GM12878 (cell line): ENCODE data around the gene PLEKHA7. TPM values are rescaled to one million over a fixed set of nuclear protein-coding genes. Genes with fewer than 3 reads are reported as not detected.

Experiments used
- ATAC-seq: fragments of 200-7000 bp; cut with Tn5 transposase; 3 replicates; pipeline ENCODE4 v1.9.1; 2020; ENCODE audit warnings: mild to moderate bottlenecking, moderate library complexity
- BruUV-seq: library from RNA; stranded (reverse); fragments of 400-500 nt; replicated peaks from 2 replicates; lab custom pipeline; 2021; lab: Mats Ljungman, UMichigan
- CTCF ChIA-PET: fragments of 300-600 bp; sonication (Branson Sonifier 250); formaldehyde crosslinking; extraction: SDS; loops from one replicate; lab custom pipeline; 2021; ENCODE audit warnings: inconsistent platforms; lab: Yijun Ruan, JAX
- POLR2A ChIA-PET: fragments of 350-600 bp; formaldehyde crosslinking; extraction: SDS; loops from one replicate; lab custom pipeline; 2021; ENCODE audit warnings: inconsistent platforms; lab: Charles Lee
- RAD21 ChIA-PET: fragments of 300-600 bp; sonication (Branson Sonifier 250); formaldehyde crosslinking; loops from one replicate; lab custom pipeline; 2023; ENCODE audit warnings: antibody characterized with exemption; ENCODE audit not compliant: unreplicated experiment; lab: Charles Lee
- SMC1A ChIA-PET: fragments of 300-600 bp; sonication (Branson Sonifier 250); formaldehyde crosslinking; loops from one replicate; lab custom pipeline; 2023; ENCODE audit not compliant: unreplicated experiment, uncharacterized antibody; lab: Charles Lee
- DNase-seq: peaks from one replicate; pipeline ENCODE4 v3.0.0-alpha.2; 2011; ENCODE audit warnings: low read depth, low spot score
- FAIRE-seq: peaks from 3 replicates; lab custom pipeline; 2011; peaks lifted over from hg19 to GRCh38; lab: Jason Lieb, UNC
- H2AFZ ChIP-seq: 2 replicates; pipeline ENCODE4 v1.6.0; 2011; ENCODE audit warnings: low read depth, low read length, control low read depth; ENCODE audit not compliant: control insufficient read depth
- H3K27ac ChIP-seq: 2 replicates; pipeline ENCODE4 v1.5.1; 2011; ENCODE audit warnings: control low read depth; ENCODE audit not compliant: control insufficient read depth, insufficient read depth
- H3K27me3 ChIP-seq, 2 experiments: replicated peaks in 1 of 2; 2 replicates each; pipeline versions ENCODE4 v1.6.0 to v1.6.1; 2011; ENCODE audit warnings: low read length in 1 of 2; ENCODE audit not compliant: control insufficient read depth in 2 of 2, insufficient read depth in 2 of 2
- H3K36me3 ChIP-seq, 2 experiments: 2 replicates each; pipeline ENCODE4 v1.5.1; 2011; ENCODE audit warnings: low read length in 1 of 2; ENCODE audit not compliant: control insufficient read depth in 2 of 2, insufficient read depth in 2 of 2
- H3K4me1 ChIP-seq: 2 replicates; pipeline ENCODE4 v1.6.1; 2011; ENCODE audit warnings: mild to moderate bottlenecking, low read length, moderate library complexity, mixed read lengths; ENCODE audit not compliant: control insufficient read depth, insufficient read depth
- H3K4me2 ChIP-seq: 2 replicates; pipeline ENCODE4 v1.6.0; 2011; ENCODE audit warnings: control low read depth; ENCODE audit not compliant: control insufficient read depth, insufficient read depth
- H3K4me3 ChIP-seq: fragments of 200-600 bp; sonication (generic); 2 replicates; pipeline ENCODE4 v1.5.1; 2016
- H3K79me2 ChIP-seq: 2 replicates; pipeline ENCODE4 v1.6.0; 2011; ENCODE audit warnings: low read length; ENCODE audit not compliant: control insufficient read depth, insufficient read depth
- H3K9ac ChIP-seq: 2 replicates; pipeline ENCODE4 v1.8.0; 2011; ENCODE audit warnings: low read length, control low read depth, mixed read lengths; ENCODE audit not compliant: control insufficient read depth, insufficient read depth
- H3K9me3 ChIP-seq: replicated peaks from 3 replicates; pipeline ENCODE4 v1.5.1; 2011; ENCODE audit warnings: mild to moderate bottlenecking, low read length; ENCODE audit not compliant: control insufficient read depth, insufficient read depth
- H4K20me1 ChIP-seq: 2 replicates; pipeline ENCODE4 v1.6.0; 2011; ENCODE audit not compliant: control insufficient read depth, insufficient read depth
- EP300 ChIP-seq, 2 experiments: fragments of 150-350 bp in 1 of 2; IDR thresholded peaks; 2 replicates each; pipeline ENCODE4 v1.6.1; 2011 to 2012; ENCODE audit warnings: low read depth in 2 of 2, low read length in 2 of 2, borderline replicate concordance in 1 of 2, improper control_type of control experiment in 1 of 2, inconsistent platforms in 1 of 2; ENCODE audit not compliant: control insufficient read depth in 1 of 2
- FOXM1 ChIP-seq: IDR thresholded peaks from 2 replicates; pipeline ENCODE4 v1.6.1; 2012; ENCODE audit warnings: low read depth, mild to moderate bottlenecking, inconsistent platforms, low read length, moderate library complexity
- HDAC6 ChIP-seq: fragments of 200-600 bp; sonication (generic); IDR thresholded peaks from one replicate; pipeline ENCODE4 v1.8.0; 2017; ENCODE audit warnings: antibody characterized with exemption; ENCODE audit not compliant: unreplicated experiment
- KDM1A ChIP-seq: fragments of 200-600 bp; sonication (generic); IDR thresholded peaks from 2 replicates; pipeline ENCODE4 v1.6.1; 2016; ENCODE audit warnings: borderline replicate concordance
- LARP7 ChIP-seq: fragments of 450-650 bp; IDR thresholded peaks from 2 replicates; pipeline ENCODE4 v1.6.1; 2017; ENCODE audit warnings: mild to moderate bottlenecking
- MYB ChIP-seq: fragments of 150-350 bp; IDR thresholded peaks from 2 replicates; pipeline ENCODE4 v1.6.1; 2014; ENCODE audit warnings: mild to moderate bottlenecking, low read depth, low read length, borderline replicate concordance
- NFXL1 ChIP-seq: fragments of 450-650 bp; IDR thresholded peaks from 2 replicates; pipeline ENCODE4 v1.6.1; 2017; ENCODE audit warnings: antibody characterized with exemption, mild to moderate bottlenecking, borderline replicate concordance
- POU2F2 ChIP-seq: IDR thresholded peaks from 3 replicates; pipeline ENCODE4 v1.6.1; 2011; ENCODE audit warnings: low read depth, mild to moderate bottlenecking, low read length, borderline replicate concordance
- RBBP5 ChIP-seq: fragments of 200-600 bp; sonication (generic); conservative IDR thresholded peaks from 2 replicates; pipeline ENCODE4 v1.6.1; 2016
- SRF ChIP-seq, 2 experiments: IDR thresholded peaks; 2 replicates each; pipeline ENCODE4 v1.6.1; 2011; ENCODE audit warnings: low read depth in 2 of 2, low read length in 2 of 2, mild to moderate bottlenecking in 1 of 2, moderate library complexity in 1 of 2
- STAT1 ChIP-seq: fragments of 450-650 bp; conservative IDR thresholded peaks from 2 replicates; pipeline ENCODE4 v1.6.1; 2014; ENCODE audit warnings: antibody characterized with exemption, mild to moderate bottlenecking
- ZNF217 ChIP-seq: fragments of 450-650 bp; IDR thresholded peaks from 2 replicates; pipeline ENCODE4 v1.6.1; 2017; ENCODE audit warnings: antibody characterized with exemption, mild to moderate bottlenecking
- ZNF384 ChIP-seq: IDR thresholded peaks from 2 replicates; pipeline ENCODE4 v1.6.1; 2012; ENCODE audit warnings: low read depth, mild to moderate bottlenecking, low read length, improper control_type of control experiment, borderline replicate concordance
- ZNF622 ChIP-seq: fragments of 450-650 bp; IDR thresholded peaks from 2 replicates; pipeline ENCODE4 v1.6.1; 2017; ENCODE audit warnings: mild to moderate bottlenecking, inconsistent platforms
- WGBS: methylation state at CpG from one replicate; pipeline ENCODE4 v1.1.6; 2016; ENCODE audit warnings: low lambda C conversion rate; ENCODE audit not compliant: insufficient replicate concordance, insufficient coverage; ENCODE audit errors: missing lambda C conversion rate; 5-methylcytosine and 5-hydroxymethylcytosine counted together
- in situ Hi-C: fragments of 300-500 bp; cut with MboI; formaldehyde crosslinking; loops from 9 replicates; pipeline ENCODE4 v1.14.3; 2018; ENCODE audit warnings: mixed read lengths
- intact Hi-C: fragments of 100-400 bp; cut with micrococcal nuclease; formaldehyde crosslinking; loops from one replicate; pipeline ENCODE4 v1.14.2; 2022; ENCODE audit not compliant: unreplicated experiment
- polyA plus RNA-seq, 11 experiments: library from polyadenylated mRNA; depleted of rRNA in 4 of 11; unstranded in 6 of 11; stranded (reverse) in 5 of 11; fragments of >200 nt; fragmentation: Nextera tagmentation in 4 of 11; fragmentation: Illumina TruSeq in 1 of 11; extraction: Ambion mirVana in 4 of 11; extraction: Trizol in 1 of 11; gene quantifications; 1 replicate in 1 of 11; 2 replicates in 10 of 11; pipeline versions ENCODE4 v1.2.1 to v1.2.3, GENCODE V29; 2011 to 2016; ENCODE audit warnings: inconsistent platforms in 2 of 11, missing spikeins in 2 of 11, low read depth in 1 of 11
- total RNA-seq, 4 experiments: library from RNA; depleted of rRNA in 3 of 4; stranded (reverse); fragments of >200 nt in 3 of 4; fragmentation: Illumina TruSeq in 1 of 4; extraction: Trizol in 1 of 4; gene quantifications; 2 replicates each; pipeline versions ENCODE4 v1.2.1 to v1.2.3, GENCODE V29; 2013 to 2021
- TF ChIP-seq, protein P1 (sequence below): IDR thresholded peaks from 2 replicates; pipeline ENCODE4 v1.6.1; 2012; ENCODE audit warnings: low read length, inconsistent platforms

Gene PLEKHA7
- total and polyA plus RNA-seq, 10 of the 15 experiments (the other 5 are each of a cell fraction or from before 2014, with no cell fraction given): 0.45 to 5.3 (median 2.1) TPM

- WGBS: 61% methylated on average over 19 of the region's 19 CpGs
- Histone ChIP-seq H3K27me3 (no peaks in the 10 kb centered on the region), H3K4me2 (no peak overlapping the region), H3K79me2 (no peaks in the 10 kb centered on the region), H3K4me3 (no peak overlapping the region), H3K9ac (no peak overlapping the region), H3K4me1 (no peaks in the 10 kb centered on the region), H3K36me3 (no peaks in the 10 kb centered on the region), H3K27ac (no peak overlapping the region), H3K9me3 (no peaks in the 10 kb centered on the region), H4K20me1 (no peaks in the 10 kb centered on the region), H2AFZ (no peak overlapping the region)
- in situ Hi-C loops (no loop called here), intact Hi-C loops (loop anchor here (10.0 kb wide), 1 partner anchor 144 kb away; no protein-coding TSS in a partner anchor)
- no peak for FAIRE-seq
- ATAC-seq: no peak
- ChIA-PET RAD21 (no interaction called here), POLR2A (interaction anchor here (0.7 kb wide), 1 partner anchor 106 kb away, joined by 4 read pairs; no protein-coding TSS in a partner anchor), SMC1A (no interaction called here), CTCF (interaction anchor here (0.7 kb wide), 1 partner anchor 149 kb away, joined by 4 read pairs; no protein-coding TSS in a partner anchor)
- no TSS peak for BruUV-seq
- DNase-seq: no peak
- TF ChIP-seq KDM1A (no peak), RBBP5 (no peak), SRF (IDR thresholded peaks at IDR 0.05; ENCODE audit: low read depth in 2 of 2, low read length in 2 of 2) (no peak), EP300 (IDR thresholded peaks at IDR 0.05; ENCODE audit: borderline replicate concordance in 1 of 2, control insufficient read depth in 1 of 2, low read depth in 2 of 2, low read length in 2 of 2) (no peak), NFXL1 (no peak), ZNF217 (no peak), MYB (no peak), LARP7 (no peak), POU2F2 (no peak), STAT1 (no peak), ZNF622 (no peak), FOXM1 (no peak), HDAC6 (no peak), ZNF384 (no peak)
- TF ChIP-seq, protein P1, sequence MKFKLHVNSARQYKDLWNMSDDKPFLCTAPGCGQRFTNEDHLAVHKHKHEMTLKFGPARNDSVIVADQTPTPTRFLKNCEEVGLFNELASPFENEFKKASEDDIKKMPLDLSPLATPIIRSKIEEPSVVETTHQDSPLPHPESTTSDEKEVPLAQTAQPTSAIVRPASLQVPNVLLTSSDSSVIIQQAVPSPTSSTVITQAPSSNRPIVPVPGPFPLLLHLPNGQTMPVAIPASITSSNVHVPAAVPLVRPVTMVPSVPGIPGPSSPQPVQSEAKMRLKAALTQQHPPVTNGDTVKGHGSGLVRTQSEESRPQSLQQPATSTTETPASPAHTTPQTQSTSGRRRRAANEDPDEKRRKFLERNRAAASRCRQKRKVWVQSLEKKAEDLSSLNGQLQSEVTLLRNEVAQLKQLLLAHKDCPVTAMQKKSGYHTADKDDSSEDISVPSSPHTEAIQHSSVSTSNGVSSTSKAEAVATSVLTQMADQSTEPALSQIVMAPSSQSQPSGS: no peak
Measured at GRCh38 chr11:16780698-16781550, 233.3 kb downstream of the PLEKHA7 start.
